HG03457 (cell line): ENCODE data around the gene VSTM2B.
"Not testable (repeated sequence)": the region's sequence is repeated elsewhere in the genome, so short reads cannot be mapped to it uniquely, and the experiment has no call there.

ENCODE experiments used
- ATAC-seq: cut with Tn5 transposase; IDR thresholded peaks from one replicate; pipeline ENCODE4 v1.9.1; 2021; ENCODE audit warnings: moderate number of reproducible peaks; ENCODE audit not compliant: unreplicated experiment

The VSTM2B gene

DNA sequence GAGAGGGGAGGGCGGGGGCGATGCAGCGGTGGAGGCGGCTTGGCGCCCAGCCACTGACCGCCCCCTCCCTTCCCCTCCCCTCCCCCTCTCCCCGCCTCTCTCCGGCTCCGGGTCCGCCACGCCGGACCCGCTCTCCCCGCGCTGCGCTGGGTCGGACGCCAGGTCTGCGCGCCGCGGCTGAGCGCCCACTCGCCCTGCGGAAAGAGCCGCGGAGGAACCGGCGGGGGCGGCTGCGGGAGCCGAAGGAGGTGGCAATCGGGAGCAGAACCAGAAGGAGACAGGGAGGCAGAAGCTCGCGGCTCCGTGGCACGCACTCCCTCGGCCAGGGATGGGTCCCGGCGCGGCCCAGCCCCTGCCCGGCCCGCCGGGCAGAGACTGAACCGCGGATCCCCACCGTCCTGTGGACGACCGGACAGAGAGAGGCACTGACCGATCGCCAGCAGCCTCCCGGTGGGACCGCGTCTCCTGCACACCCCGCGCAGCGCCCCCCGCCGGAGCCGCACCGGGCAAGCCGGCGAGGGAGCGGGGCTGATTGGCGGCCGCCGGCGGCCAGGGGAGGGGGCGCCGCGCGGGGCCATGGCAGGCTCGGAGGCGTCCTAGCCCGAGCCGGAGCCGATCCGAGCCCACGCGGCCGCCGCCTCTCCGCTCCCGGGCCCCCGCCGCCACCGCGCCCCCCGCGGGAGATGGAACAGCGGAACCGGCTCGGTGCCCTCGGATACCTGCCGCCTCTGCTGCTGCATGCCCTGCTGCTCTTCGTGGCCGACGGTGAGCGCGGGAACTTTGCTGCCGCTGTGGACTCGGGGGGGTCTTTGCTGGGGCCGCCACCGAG is at the start of gene VSTM2B:
VSTM2B (plus strand) TSS at position 94 of the 829 bp plus-strand sequence; CDS start at position 684, 590 bp downstream.
- no peak for ATAC-seq

GRCh38 chr19:29476528-29476927 is 49.3 kb upstream of the VSTM2B start:
- ATAC-seq = no peak

- ATAC-seq = no peak
Measured at GRCh38 chr19:29477831-29478577, 47.8 kb upstream of the VSTM2B start.

DNA sequence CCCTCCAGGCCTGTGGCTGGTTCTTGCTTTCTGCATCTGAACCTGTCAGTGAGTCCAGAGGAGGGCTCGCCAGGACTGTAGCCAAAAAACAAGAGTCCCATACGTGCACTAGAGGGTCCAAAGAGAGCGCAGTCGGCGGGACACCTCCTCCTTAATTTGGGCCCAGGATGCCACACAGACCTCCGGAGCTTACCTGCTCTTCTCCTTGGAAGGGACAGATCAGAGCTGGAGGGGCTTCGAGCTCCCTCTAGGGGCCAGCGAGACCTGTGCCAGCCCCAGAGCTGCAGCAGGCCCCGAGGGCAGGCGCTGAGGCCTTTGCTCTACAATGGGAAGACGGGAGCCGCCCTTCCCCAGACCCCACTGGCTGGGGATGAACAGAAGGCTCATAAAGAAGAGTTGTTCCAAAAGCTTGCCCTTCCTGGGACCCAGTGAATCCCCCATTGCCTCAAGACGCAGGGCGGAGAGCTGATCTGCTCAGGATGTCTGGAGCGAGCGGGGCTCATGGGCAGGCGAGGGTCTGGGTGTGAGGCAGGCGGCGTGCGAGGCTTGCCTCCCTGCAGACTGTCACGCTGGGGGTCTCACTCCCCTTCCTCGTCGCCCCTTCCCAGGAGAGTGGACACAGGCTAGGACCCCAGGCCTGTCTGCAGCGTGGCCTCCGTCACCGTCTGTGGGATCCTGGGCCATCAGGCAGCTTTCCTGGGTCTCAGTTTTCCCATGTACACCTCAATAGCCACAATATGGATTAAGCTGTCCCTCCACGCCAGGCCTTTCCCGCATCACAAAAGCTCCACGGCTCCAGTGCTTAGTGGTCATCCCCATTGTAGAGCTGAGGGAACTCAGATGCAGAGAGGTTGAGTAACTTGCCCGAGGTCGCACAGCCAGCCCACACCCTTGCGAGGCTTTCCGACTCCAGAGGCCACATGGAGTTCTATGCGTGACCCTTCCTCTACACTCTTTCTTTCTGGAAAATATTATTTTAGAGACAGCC is 46.9 kb upstream of the VSTM2B start:
- no peak for ATAC-seq

DNA sequence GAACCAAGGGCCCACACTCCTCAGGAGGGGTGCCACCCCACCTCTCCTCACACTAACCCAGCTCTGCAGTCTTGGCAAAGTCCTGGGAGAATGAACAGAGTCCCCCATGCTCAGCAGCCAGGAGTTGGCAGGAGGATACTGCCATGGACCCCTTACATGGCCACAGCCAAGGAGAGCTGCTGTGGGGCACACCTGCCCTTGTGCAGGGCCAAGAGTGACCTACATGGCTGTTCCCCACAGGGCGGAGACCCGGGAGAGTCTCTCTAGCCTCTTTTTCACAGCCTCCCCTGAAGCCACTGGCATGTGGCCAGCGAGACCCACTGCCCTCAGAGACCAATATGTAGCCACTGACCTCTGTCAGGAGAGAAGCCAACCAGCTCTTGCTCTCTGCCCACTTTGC is 45.9 kb upstream of the VSTM2B start:
- no peak for ATAC-seq

- no peak for ATAC-seq
Measured at GRCh38 chr19:29480507-29480906, 45.3 kb upstream of the VSTM2B start.

- ATAC-seq = no peak
Measured at GRCh38 chr19:29482855-29483640, 42.7 kb upstream of the VSTM2B start.

- ATAC-seq = no peak
Measured at GRCh38 chr19:29483641-29483920, 42.2 kb upstream of the VSTM2B start.

GRCh38 chr19:29483944-29484581 is 41.7 kb upstream of the VSTM2B start:
- ATAC-seq = no peak

GRCh38 chr19:29484876-29485275 is 40.9 kb upstream of the VSTM2B start:
- ATAC-seq = no peak

- ATAC-seq = no peak
Measured at GRCh38 chr19:29485293-29485692, 40.5 kb upstream of the VSTM2B start.

GRCh38 chr19:29486961-29487360 is 38.8 kb upstream of the VSTM2B start:
- ATAC-seq = not testable (repeated sequence)

GRCh38 chr19:29487432-29487831 is 38.4 kb upstream of the VSTM2B start:
- no peak for ATAC-seq

DNA sequence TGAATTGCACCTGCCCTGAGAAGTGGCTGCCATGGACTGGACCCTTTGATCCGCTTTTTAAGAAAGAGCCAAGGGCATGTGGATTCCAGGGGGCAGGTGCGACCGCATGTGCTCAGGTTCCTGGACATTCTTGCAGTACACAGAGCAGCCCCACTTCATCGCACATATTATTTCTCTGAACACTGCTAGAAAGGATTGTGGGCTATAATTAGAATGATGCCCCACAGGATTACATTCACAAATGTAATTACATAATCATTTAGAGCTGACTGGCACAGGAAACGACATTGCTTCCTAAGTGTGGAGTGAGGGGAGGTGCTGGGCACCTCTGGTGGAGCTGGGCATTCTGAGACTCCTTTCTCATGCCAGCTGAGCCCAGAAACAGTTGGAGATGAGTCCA is 37.5 kb upstream of the VSTM2B start:
- no peak for ATAC-seq

DNA sequence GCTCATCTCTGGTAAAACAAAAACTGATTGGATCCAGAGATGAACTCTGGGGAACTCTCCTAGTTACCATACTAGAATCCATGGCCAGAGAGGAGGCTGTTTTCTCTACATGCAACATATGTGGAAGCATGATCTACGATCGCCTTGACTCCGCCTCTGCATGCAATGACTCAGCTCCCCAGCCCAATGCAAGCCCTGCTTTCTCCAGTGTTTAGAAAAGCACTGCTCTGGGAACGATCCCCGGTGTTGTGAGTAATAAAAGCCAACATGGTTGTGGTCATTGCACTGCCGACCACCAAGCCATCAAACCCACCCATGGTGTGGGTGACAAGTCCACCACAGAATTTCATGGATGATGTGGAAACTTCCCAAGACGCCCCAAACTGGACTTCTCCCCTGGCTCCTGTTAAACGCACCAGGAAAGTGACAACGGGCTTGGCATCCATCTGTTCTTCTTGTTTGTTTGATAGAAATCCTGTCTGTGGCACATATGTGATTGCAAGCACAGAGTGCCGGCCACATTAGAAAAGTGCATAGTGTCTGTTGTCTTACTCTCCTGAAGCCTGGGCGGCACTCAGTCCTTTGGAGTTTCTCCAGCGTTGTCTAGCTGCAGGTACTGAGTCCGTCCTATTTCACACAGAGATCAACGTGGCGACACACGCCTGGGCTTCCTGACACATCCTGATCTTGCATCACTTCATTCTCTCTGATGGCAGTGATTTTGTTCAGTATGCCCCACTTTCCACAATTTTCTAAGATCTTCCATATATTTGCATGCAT is 36.4 kb upstream of the VSTM2B start:
- no peak for ATAC-seq

- no peak for ATAC-seq
Measured at GRCh38 chr19:29491491-29491890, 34.3 kb upstream of the VSTM2B start.

- ATAC-seq = no peak
Measured at GRCh38 chr19:29491995-29492577, 33.7 kb upstream of the VSTM2B start.

DNA sequence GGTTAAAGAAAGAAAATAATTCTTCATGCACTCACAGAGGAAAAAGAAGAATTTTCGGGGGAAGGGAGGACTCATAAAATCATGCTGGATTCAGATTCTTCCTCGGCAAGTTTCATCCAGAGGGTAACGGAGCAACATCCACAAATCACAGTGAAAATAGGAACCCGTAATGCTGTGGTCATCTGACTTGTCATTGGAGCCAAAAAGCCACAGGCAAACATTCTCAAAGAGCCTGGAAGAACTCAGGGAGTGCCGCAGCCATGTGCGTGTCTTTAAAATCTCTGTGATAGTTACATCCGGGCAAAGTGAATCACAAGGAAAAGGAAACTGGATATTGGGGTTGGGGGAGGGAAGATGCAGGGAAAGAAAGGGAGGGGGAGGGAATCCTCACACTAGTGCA is 33.0 kb upstream of the VSTM2B start:
- ATAC-seq = no peak

DNA sequence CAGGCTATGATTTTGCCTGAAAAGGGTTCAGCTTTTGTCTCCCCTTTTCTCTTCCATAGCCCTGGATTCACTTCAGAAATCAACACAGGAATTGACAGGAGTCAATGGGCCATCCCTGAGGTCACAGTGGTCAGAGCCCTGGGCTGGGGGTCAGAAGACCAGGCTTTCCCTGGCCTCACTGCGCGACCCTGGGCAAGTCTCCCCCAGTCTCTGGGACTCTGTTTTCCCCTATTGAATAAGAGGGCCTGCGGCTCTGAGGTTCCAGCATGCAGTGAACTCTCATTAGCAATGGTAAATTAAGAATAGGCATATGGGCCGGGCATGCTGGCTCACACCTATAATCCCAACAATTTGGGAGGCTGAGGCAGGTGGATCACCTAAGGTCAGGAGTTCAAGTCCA is 30.7 kb upstream of the VSTM2B start:
- ATAC-seq = no peak
